AG09319 (cell line): ENCODE results near the gene SGMS1.
"Not testable (repeated sequence)": the region's sequence is repeated elsewhere in the genome, so short reads cannot be mapped to it uniquely, and the experiment has no call there.

Experiments used
- DNase-seq: peaks from one replicate; pipeline ENCODE4 v3.0.0-alpha.2; 2010; ENCODE audit warnings: low read depth; ENCODE audit errors: extremely low read depth
- TF ChIP-seq, protein P1 (sequence below): IDR thresholded peaks from 2 replicates; pipeline ENCODE4 v1.5.1; 2011; ENCODE audit warnings: low read depth, mild to moderate bottlenecking, inconsistent platforms, low read length, moderate library complexity

Gene SGMS1

GRCh38 chr10:50575477-50576244, 48.1 kb downstream of the SGMS1 start:
- DNase-seq, result no peak
- TF ChIP-seq, protein P1, sequence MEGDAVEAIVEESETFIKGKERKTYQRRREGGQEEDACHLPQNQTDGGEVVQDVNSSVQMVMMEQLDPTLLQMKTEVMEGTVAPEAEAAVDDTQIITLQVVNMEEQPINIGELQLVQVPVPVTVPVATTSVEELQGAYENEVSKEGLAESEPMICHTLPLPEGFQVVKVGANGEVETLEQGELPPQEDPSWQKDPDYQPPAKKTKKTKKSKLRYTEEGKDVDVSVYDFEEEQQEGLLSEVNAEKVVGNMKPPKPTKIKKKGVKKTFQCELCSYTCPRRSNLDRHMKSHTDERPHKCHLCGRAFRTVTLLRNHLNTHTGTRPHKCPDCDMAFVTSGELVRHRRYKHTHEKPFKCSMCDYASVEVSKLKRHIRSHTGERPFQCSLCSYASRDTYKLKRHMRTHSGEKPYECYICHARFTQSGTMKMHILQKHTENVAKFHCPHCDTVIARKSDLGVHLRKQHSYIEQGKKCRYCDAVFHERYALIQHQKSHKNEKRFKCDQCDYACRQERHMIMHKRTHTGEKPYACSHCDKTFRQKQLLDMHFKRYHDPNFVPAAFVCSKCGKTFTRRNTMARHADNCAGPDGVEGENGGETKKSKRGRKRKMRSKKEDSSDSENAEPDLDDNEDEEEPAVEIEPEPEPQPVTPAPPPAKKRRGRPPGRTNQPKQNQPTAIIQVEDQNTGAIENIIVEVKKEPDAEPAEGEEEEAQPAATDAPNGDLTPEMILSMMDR, result no peak

DNA sequence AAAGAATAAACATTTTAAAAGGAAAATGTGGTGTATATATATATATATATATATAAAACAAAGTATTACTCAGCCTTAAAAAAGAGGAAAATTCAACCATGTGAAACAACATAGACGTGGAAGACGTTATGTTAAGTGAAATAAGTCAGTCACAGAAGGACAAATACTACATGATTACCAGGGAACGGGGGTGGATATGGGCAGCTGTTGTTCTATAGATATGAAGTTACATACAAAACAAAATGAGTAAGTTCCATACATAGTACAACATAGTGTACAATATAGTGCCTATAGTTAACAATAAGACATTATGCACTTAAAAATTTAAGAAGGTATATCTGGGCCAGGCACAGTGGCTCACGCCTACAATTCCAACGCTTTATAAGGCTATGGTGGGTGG, 48.8 kb downstream of the SGMS1 start:
- TF ChIP-seq, protein P1, result no peak
- DNase-seq, result no peak

GRCh38 chr10:50574305-50574704, 49.5 kb downstream of the SGMS1 start:
- no peak for DNase-seq
- TF ChIP-seq, protein P1, result no peak

GRCh38 chr10:50572017-50572491, 51.7 kb downstream of the SGMS1 start:
- no peak for DNase-seq
- TF ChIP-seq, protein P1, result no peak

DNA sequence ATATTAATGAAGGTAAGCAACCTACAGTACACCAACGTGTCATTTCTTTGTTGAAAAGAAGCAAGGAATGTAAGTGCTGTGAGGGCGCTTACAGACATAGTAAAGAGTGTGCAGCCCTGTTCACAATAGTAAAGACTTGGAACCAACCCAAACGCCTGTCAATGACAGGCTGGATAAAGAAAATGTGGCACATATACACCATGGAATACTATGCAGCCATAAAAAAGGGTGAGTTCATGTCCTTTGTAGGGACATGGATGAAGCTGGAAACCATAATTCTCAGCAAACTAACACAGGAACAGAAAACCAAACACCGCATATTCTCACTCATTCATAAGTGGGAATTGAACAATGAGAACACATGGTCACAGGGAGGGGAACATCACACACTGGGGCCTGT, 55.0 kb downstream of the SGMS1 start:
- not testable (repeated sequence) for DNase-seq

GRCh38 chr10:50567384-50567783, 56.4 kb downstream of the SGMS1 start:
- no peak for DNase-seq
- TF ChIP-seq, protein P1, result no peak

DNA sequence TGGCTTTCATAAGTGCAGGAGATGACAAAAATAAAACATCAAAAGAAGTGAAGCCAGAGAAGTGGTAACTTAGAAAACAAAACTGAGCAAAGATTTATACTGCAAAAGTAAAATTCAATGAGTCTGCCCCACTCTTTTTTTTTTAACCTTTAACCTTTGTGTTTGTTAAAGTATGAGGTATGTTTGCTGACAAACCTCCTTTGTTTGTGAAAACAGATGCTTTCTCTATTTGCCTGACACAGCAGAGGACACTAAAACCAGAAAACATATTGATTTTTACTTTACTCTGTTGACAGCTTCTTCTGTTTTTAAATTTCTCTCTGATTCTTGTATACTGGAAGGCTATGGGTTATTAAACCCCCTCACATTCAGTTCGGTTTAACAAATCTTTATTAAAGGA, 57.6 kb downstream of the SGMS1 start:
- TF ChIP-seq, protein P1, result no peak

More for the DNA sequence above, 57.6 kb downstream of the SGMS1 start:
- no peak for DNase-seq
